A673 (cell line): Measurements from ENCODE around the gene AFAP1L1. TPM values are rescaled to one million over a fixed set of nuclear protein-coding genes. Genes with fewer than 3 reads are reported as not detected.

Source experiments
- BruUV-seq: library from RNA; stranded (reverse); fragments of 400-500 nt; replicated peaks from 2 replicates; lab custom pipeline; 2021; lab: Mats Ljungman, UMichigan
- CTCF ChIA-PET: fragments of 300-600 bp; sonication (Branson Sonifier 250); formaldehyde crosslinking; loops from one replicate; lab custom pipeline; 2022; ENCODE audit warnings: antibody characterized with exemption; lab: Charles Lee
- POLR2A ChIA-PET: fragments of 300-600 bp; sonication (Branson Sonifier 250); formaldehyde crosslinking; loops from one replicate; lab custom pipeline; 2022; ENCODE audit warnings: antibody characterized with exemption; ENCODE audit not compliant: low non-redundant PET; lab: Charles Lee
- DNase-seq: peaks from one replicate; pipeline ENCODE4 v3.0.0-alpha.2; 2015; ENCODE audit warnings: low spot score
- H3K27ac ChIP-seq: fragments of 200-600 bp; sonication (generic); 2 replicates; pipeline ENCODE4 v1.5.1; 2016; ENCODE audit warnings: mixed run types, low read depth, mild to moderate bottlenecking, mixed read lengths, antibody characterized with exemption, low read length; ENCODE audit not compliant: poor library complexity, severe bottlenecking
- H3K27me3 ChIP-seq: fragments of 200-600 bp; sonication (generic); replicated peaks from 2 replicates; pipeline ENCODE4 v1.6.1; 2017; ENCODE audit warnings: mixed run types, low read depth, mild to moderate bottlenecking, mixed read lengths, antibody characterized with exemption, low read length; ENCODE audit not compliant: insufficient read depth, poor library complexity
- H3K36me3 ChIP-seq: fragments of 200-600 bp; sonication (generic); 2 replicates; pipeline ENCODE4 v1.6.1; 2016; ENCODE audit warnings: mixed run types, mild to moderate bottlenecking, mixed read lengths, antibody characterized with exemption, low read length; ENCODE audit not compliant: insufficient read depth, poor library complexity, severe bottlenecking
- H3K4me1 ChIP-seq: fragments of 200-600 bp; sonication (generic); 2 replicates; pipeline ENCODE4 v1.6.1; 2017; ENCODE audit warnings: mixed run types, mild to moderate bottlenecking, mixed read lengths, antibody characterized with exemption, low read length; ENCODE audit not compliant: insufficient read depth, poor library complexity, severe bottlenecking
- H3K4me3 ChIP-seq: fragments of 200-600 bp; sonication (generic); 2 replicates; pipeline ENCODE4 v1.5.1; 2016; ENCODE audit warnings: low read depth, mixed run types, mild to moderate bottlenecking, mixed read lengths, low read length; ENCODE audit not compliant: poor library complexity, severe bottlenecking
- H3K9me3 ChIP-seq: fragments of 200-600 bp; sonication (generic); 2 replicates; pipeline ENCODE4 v1.6.1; 2016; ENCODE audit warnings: mixed run types, low read depth, mild to moderate bottlenecking, mixed read lengths, antibody characterized with exemption, low read length; ENCODE audit not compliant: poor library complexity, severe bottlenecking
- CTCF ChIP-seq: fragments of 300-800, 200-600 bp; sonication (generic); conservative IDR thresholded peaks from 2 replicates; pipeline ENCODE4 v1.5.1; 2017; ENCODE audit warnings: low read depth, mild to moderate bottlenecking, antibody characterized with exemption, low read length, moderate library complexity, mixed read lengths
- EZH2 ChIP-seq: fragments of 200-600 bp; sonication (generic); IDR thresholded peaks from 2 replicates; pipeline ENCODE4 v1.6.1; 2017; ENCODE audit warnings: borderline replicate concordance, low read depth, mild to moderate bottlenecking, mixed read lengths, antibody characterized with exemption, low read length; ENCODE audit not compliant: poor library complexity, severe bottlenecking
- intact Hi-C: fragments of 100-400 bp; cut with micrococcal nuclease; formaldehyde crosslinking; loops from one replicate; pipeline ENCODE4 v1.10.0; 2022; ENCODE audit not compliant: unreplicated experiment
- total RNA-seq: library from RNA; stranded (reverse); gene quantifications from 2 replicates; pipeline ENCODE4 v1.2.3, GENCODE V29; 2021

Gene AFAP1L1
- total RNA-seq, 1 experiment from 2014 or later, result 0.21 TPM

GRCh38 chr5:149337736-149338135 lies 66.1 kb downstream of the AFAP1L1 start:
- ChIA-PET POLR2A (no interaction called here), CTCF (no interaction called here)
- intact Hi-C loops, result no loop called here

GRCh38 chr5:149338364-149338763 lies 66.7 kb downstream of the AFAP1L1 start:
- CTCF ChIA-PET, result no interaction called here
- Histone ChIP-seq H3K4me1 (no peaks in the 10 kb centered on the region), H3K27me3 (peaks cover 29% of the 10 kb centered on the region), H3K4me3 (no peak overlapping the region), H3K9me3 (no peaks in the 10 kb centered on the region), H3K27ac (no peak overlapping the region), H3K36me3 (no peaks in the 10 kb centered on the region)
- no peak for DNase-seq
- no peak for TF ChIP-seq CTCF
- TF ChIP-seq EZH2, result no peak
- POLR2A ChIA-PET, result no interaction called here
- no TSS peak for BruUV-seq
- intact Hi-C loops, result no loop called here

More at GRCh38 chr5:149337736-149338135, 66.1 kb downstream of the AFAP1L1 start:
- Histone ChIP-seq H3K27me3 (peaks cover 29% of the 10 kb centered on the region), H3K4me3 (no peak overlapping the region), H3K9me3 (no peaks in the 10 kb centered on the region), H3K4me1 (no peaks in the 10 kb centered on the region), H3K36me3 (no peaks in the 10 kb centered on the region), H3K27ac (no peak overlapping the region)
- no TSS peak for BruUV-seq
- no peak for DNase-seq
- no peak for TF ChIP-seq EZH2
- TF ChIP-seq CTCF, result no peak

GRCh38 chr5:149340920-149341319 lies 69.3 kb downstream of the AFAP1L1 start:
- ChIA-PET CTCF (no interaction called here), POLR2A (no interaction called here)
- H3K36me3 ChIP-seq, result no peaks in the 10 kb centered on the region
- peaks cover 26% of the 10 kb centered on the region for H3K27me3 ChIP-seq
- no peaks in the 10 kb centered on the region for H3K4me1 ChIP-seq
- DNase-seq, result no peak
- H3K9me3 ChIP-seq, result no peaks in the 10 kb centered on the region
- BruUV-seq, result no TSS peak
- intact Hi-C loops, result no loop called here
- H3K4me3 ChIP-seq, result no peak overlapping the region
- H3K27ac ChIP-seq, result no peak overlapping the region
- TF ChIP-seq EZH2 (no peak), CTCF (no peak)
